ENCODE results near the gene KRTAP20-1. TPM values are rescaled to one million over a fixed set of nuclear protein-coding genes. Genes with fewer than 3 reads are reported as not detected.

KRTAP20-1 gene
- total RNA-seq, 4 donors from 2014 or later: not detected

- no peaks in the 10 kb centered on the region for H3K9me3 ChIP-seq
- TF ChIP-seq POLR2A (IDR thresholded peaks at IDR 0.05): no peak
- TF ChIP-seq, protein P1, sequence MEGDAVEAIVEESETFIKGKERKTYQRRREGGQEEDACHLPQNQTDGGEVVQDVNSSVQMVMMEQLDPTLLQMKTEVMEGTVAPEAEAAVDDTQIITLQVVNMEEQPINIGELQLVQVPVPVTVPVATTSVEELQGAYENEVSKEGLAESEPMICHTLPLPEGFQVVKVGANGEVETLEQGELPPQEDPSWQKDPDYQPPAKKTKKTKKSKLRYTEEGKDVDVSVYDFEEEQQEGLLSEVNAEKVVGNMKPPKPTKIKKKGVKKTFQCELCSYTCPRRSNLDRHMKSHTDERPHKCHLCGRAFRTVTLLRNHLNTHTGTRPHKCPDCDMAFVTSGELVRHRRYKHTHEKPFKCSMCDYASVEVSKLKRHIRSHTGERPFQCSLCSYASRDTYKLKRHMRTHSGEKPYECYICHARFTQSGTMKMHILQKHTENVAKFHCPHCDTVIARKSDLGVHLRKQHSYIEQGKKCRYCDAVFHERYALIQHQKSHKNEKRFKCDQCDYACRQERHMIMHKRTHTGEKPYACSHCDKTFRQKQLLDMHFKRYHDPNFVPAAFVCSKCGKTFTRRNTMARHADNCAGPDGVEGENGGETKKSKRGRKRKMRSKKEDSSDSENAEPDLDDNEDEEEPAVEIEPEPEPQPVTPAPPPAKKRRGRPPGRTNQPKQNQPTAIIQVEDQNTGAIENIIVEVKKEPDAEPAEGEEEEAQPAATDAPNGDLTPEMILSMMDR (IDR thresholded peaks at IDR 0.05): no peak
- no peaks in the 10 kb centered on the region for H3K27me3 ChIP-seq
- DNase-seq: no peak
- H3K36me3 ChIP-seq: no peaks in the 10 kb centered on the region
- intact Hi-C loops (cut with DNase I): no loop called here
- 91 to 97% methylated on average over 2 of the region's 2 CpGs for WGBS, 2 donors
- no peak overlapping the region for H3K27ac ChIP-seq
- no peak overlapping the region for H3K4me3 ChIP-seq (replicated peaks in 1 of 3)
- no peaks in the 10 kb centered on the region for H3K4me1 ChIP-seq
Observed at GRCh38 chr21:30612132-30612531, 4.1 kb upstream of the KRTAP20-1 start.

- H3K4me3 ChIP-seq (replicated peaks in 1 of 3): no peak within 1 kb of the TSS
- intact Hi-C loops (cut with DNase I): no loop called here
- WGBS, 2 donors: 76 to 77% methylated on average over 2 of the region's 2 CpGs
- no peak within 1 kb of the TSS for H3K27ac ChIP-seq
- no peak for TF ChIP-seq POLR2A (IDR thresholded peaks at IDR 0.05)
- TF ChIP-seq, protein P1 (IDR thresholded peaks at IDR 0.05): no peak
- no peaks in the 10 kb centered on the region for H3K9me3 ChIP-seq
- no peak for DNase-seq
- H3K27me3 ChIP-seq: no peaks in the 10 kb centered on the region
- no peaks in the 10 kb centered on the region for H3K4me1 ChIP-seq
- no peaks in the 10 kb centered on the region for H3K36me3 ChIP-seq
Observed at GRCh38 chr21:30613836-30614235, 2.4 kb upstream of the KRTAP20-1 start, which contains the start of gene KRTAP6-1. Gene KRTAP6-1 (minus strand): TSS chr21:30613930. CDS start chr21:30613904, 26 bp downstream.

GRCh38 chr21:30615199-30615598, 1.0 kb upstream of the KRTAP20-1 start:
- H3K27me3 ChIP-seq: no peaks in the 10 kb centered on the region
- H3K27ac ChIP-seq: no peak overlapping the region
- TF ChIP-seq POLR2A (IDR thresholded peaks at IDR 0.05): no peak
- H3K9me3 ChIP-seq: no peaks in the 10 kb centered on the region
- no peaks in the 10 kb centered on the region for H3K4me1 ChIP-seq
- intact Hi-C loops (cut with DNase I): no loop called here
- H3K4me3 ChIP-seq (replicated peaks in 1 of 3): no peak overlapping the region
- no peak for DNase-seq
- H3K36me3 ChIP-seq: no peaks in the 10 kb centered on the region

DNA sequence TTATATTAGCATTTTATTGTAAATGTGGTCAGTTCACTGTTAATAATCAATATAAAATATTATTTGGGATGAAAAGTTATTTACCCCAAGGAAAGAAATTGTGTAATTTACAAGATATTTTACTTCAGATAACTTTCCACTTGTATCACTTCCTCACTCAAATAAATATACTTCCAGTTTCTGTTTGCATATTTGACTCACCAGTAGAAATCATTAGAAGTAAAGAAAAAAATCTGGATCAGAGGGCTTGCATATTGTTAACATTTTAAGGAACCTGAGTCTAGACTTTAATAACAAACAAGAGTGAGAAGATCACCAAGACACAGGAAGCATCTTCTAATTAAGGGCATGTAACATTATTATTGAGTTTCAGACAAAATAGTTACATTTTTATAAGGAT, 3.9 kb downstream of the KRTAP20-1 start:
- Histone ChIP-seq H3K4me1 (no peaks in the 10 kb centered on the region), H3K27ac (no peak overlapping the region), H3K9me3 (no peaks in the 10 kb centered on the region), H3K4me3 (replicated peaks in 1 of 3) (no peak overlapping the region), H3K36me3 (no peaks in the 10 kb centered on the region), H3K27me3 (no peaks in the 10 kb centered on the region)
- intact Hi-C loops (cut with DNase I): no loop called here
- DNase-seq: no peak
- TF ChIP-seq, protein P1 (IDR thresholded peaks at IDR 0.05): no peak
- TF ChIP-seq POLR2A (IDR thresholded peaks at IDR 0.05): no peak

GRCh38 chr21:30620522-30620921, 4.3 kb downstream of the KRTAP20-1 start, which contains the start of gene KRTAP20-4:
Gene KRTAP20-4 (plus strand): TSS chr21:30620627.
- Histone ChIP-seq H3K9me3 (no peaks in the 10 kb centered on the region), H3K27ac (no peak within 1 kb of the TSS), H3K27me3 (no peaks in the 10 kb centered on the region), H3K4me1 (no peaks in the 10 kb centered on the region), H3K4me3 (replicated peaks in 1 of 3) (no peak within 1 kb of the TSS), H3K36me3 (no peaks in the 10 kb centered on the region)
- intact Hi-C loops (cut with DNase I): no loop called here
- TF ChIP-seq, protein P1 (IDR thresholded peaks at IDR 0.05): no peak
- TF ChIP-seq POLR2A (IDR thresholded peaks at IDR 0.05): no peak
- no peak for DNase-seq
- 93 to 94% methylated on average over 3 of the region's 3 CpGs for WGBS, 2 donors

- no peak for TF ChIP-seq POLR2A (IDR thresholded peaks at IDR 0.05)
- TF ChIP-seq, protein P1 (IDR thresholded peaks at IDR 0.05): no peak
- H3K36me3 ChIP-seq: no peaks in the 10 kb centered on the region
- no peak for DNase-seq
- WGBS, 2 donors: 86 to 95% methylated on average over 3 of the region's 3 CpGs
- no peak overlapping the region for H3K4me3 ChIP-seq (replicated peaks in 1 of 3)
- H3K9me3 ChIP-seq: no peaks in the 10 kb centered on the region
- intact Hi-C loops (cut with DNase I): no loop called here
- H3K27me3 ChIP-seq: no peaks in the 10 kb centered on the region
- H3K4me1 ChIP-seq: no peaks in the 10 kb centered on the region
- H3K27ac ChIP-seq: no peak overlapping the region
Observed at GRCh38 chr21:30623362-30623761, 7.1 kb downstream of the KRTAP20-1 start.
